Activated T-helper 2 cell treated with anti-CD3 and anti-CD28 coated beads, Interferon-gamma antibody, Interleukin-2, Interleukin-4, amounts not matched to agents 10 μg/mL and 5 μg/mL and 100 μg/mL, durations not matched to agents 14 hours and 24 hours and 36 hours (primary cell): ENCODE data around the gene RAC2. TPM values are rescaled to one million over a fixed set of nuclear protein-coding genes. Genes with fewer than 3 reads are reported as not detected.

ENCODE experiments used
- DNase-seq: peaks from one replicate; pipeline ENCODE4 v3.0.0; 2021; ENCODE audit warnings: low spot score
- H3K27ac Mint-ChIP-seq: one replicate; pipeline ENCODE4 v1.8.0; 2021; ENCODE audit warnings: mixed read lengths
- H3K27me3 Mint-ChIP-seq: one replicate; pipeline ENCODE4 v1.8.0; 2021; ENCODE audit warnings: low read depth, mixed read lengths
- H3K36me3 Mint-ChIP-seq: one replicate; pipeline ENCODE4 v1.8.0; 2021; ENCODE audit warnings: low read depth, mixed read lengths
- H3K4me1 Mint-ChIP-seq: one replicate; pipeline ENCODE4 v1.8.0; 2021; ENCODE audit warnings: low read depth, mixed read lengths
- H3K4me3 Mint-ChIP-seq: one replicate; pipeline ENCODE4 v1.8.0; 2021; ENCODE audit warnings: low read depth, mild to moderate bottlenecking, moderate library complexity, mixed read lengths
- H3K9me3 Mint-ChIP-seq: one replicate; pipeline ENCODE4 v1.8.0; 2021; ENCODE audit warnings: mixed read lengths
- intact Hi-C: fragments of 100-400 bp; cut with micrococcal nuclease; formaldehyde crosslinking; loops from one replicate; pipeline ENCODE4 v1.15.1; 2023
- total RNA-seq: library from RNA; stranded (reverse); gene quantifications from 2 replicates; pipeline ENCODE4 v1.2.3, GENCODE V29; 2022

Gene RAC2
- total RNA-seq, 1 donor from 2014 or later = 499 TPM

DNA sequence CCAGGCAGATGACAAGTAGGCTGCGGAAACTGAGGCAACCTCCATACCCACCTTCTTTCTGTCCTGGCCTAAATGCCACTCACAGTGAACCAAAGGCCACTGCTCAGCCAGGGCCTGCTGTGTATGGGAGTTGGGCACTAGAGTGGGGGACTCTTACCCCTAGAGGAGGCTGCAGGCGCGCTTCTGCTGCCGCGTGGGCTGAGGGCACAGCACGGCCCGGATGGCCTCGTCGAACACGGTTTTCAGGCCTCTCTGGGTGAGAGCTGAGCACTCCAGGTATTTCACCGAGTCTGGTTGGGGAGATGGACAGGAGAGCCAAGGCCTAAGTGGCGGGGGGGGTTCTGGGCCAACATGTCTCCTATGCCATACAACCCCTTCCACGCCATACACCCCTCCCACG is 17.6 kb downstream of the RAC2 start:
- intact Hi-C loops = no loop called here
- Mint-ChIP-seq H3K9me3 (peaks cover 7% of the 10 kb centered on the region), H3K4me1 (peaks cover 83% of the 10 kb centered on the region), H3K27me3 (no peaks in the 10 kb centered on the region), H3K27ac (peak overlapping the region; percentile 78), H3K4me3 (no peak overlapping the region), H3K36me3 (peaks cover 89% of the 10 kb centered on the region)
- no peak for DNase-seq

DNA sequence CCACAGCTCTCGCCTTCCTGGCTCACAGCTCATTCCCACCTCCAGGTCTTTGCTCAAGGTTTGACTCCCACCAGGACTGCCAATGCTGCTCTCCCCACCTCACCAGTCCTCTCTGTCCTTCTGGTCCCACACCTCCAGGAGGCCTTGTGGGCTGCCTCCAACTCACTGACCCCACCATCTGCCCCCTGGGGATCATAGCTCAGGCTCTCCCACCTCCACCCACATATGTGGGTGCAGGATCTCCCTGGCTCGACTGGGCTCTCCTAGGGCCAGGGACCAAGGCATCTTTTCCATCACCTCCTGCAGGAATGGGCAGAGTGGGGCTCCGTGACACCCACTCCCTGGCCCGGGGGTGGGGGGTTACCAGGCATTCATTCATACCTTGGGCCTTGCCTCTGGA is 18.0 kb downstream of the RAC2 start:
- Mint-ChIP-seq H3K4me1 (peaks cover 83% of the 10 kb centered on the region), H3K27ac (peak overlapping the region; percentile 78), H3K9me3 (peaks cover 11% of the 10 kb centered on the region), H3K36me3 (peaks cover 89% of the 10 kb centered on the region), H3K4me3 (no peak overlapping the region), H3K27me3 (no peaks in the 10 kb centered on the region)
- intact Hi-C loops = no loop called here
- DNase-seq = no peak

DNA sequence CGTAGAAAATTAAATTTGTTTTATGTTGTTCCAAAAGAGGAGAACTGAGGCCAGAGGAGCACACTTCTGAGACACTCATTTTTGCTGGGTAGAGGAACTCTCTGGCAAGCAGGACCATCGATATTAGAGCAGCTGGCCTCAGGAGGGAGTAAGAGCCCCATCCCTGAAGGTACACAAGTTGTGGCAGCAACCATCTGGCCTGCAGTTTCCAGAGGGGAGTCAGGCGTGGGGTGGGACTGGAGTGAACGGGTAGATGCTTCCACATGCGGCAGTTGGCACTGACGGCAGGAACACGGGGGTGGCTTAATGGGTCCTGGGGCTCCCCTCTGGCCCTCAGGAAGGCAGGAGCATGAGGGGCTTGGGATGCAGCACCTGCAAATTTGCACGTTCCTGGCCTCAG is 18.6 kb downstream of the RAC2 start:
- Mint-ChIP-seq H3K27me3 (no peaks in the 10 kb centered on the region), H3K4me3 (no peak overlapping the region), H3K36me3 (peaks cover 89% of the 10 kb centered on the region), H3K9me3 (peaks cover 16% of the 10 kb centered on the region), H3K27ac (peak overlapping the region; percentile 74), H3K4me1 (peaks cover 83% of the 10 kb centered on the region)
- no peak for DNase-seq
- intact Hi-C loops = no loop called here

DNA sequence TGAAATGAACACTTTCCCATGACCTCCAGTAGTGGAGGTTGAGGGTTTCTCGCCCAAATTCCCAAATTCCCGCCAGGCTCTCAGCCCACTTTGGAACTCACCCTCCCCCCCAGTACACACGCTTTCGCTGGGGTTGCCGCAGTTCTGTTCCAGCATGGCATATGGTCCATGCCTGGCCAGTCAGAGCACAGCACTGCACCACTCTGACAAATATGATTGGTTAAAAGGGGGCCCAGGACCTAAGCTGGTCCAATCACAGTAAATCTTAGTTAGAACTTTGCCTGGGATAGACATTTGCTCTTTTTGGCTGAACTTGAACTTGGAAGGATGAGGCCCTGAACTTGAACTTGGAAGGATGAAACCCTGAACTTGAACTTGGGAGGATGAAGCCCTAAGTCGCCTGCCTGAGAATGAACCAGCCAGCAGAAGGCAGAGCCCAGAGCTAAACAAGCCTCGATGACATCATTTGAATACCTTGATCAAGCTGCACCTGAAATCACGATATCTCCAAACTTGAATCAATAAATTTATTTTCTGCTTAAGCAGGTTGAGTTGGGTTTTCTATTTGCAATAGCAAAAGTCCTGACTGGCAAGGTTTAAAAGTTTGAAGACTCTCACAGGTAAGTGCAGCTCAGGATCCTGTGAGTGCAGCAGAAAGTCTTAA is 19.2 kb downstream of the RAC2 start:
- intact Hi-C loops = loop anchor here (1.0 kb wide), 1 partner anchor 26 kb away; no protein-coding TSS in a partner anchor
- Mint-ChIP-seq H3K4me1 (peaks cover 85% of the 10 kb centered on the region), H3K4me3 (no peak overlapping the region), H3K9me3 (peaks cover 16% of the 10 kb centered on the region), H3K27ac (peak overlapping the region; percentile 74), H3K27me3 (no peaks in the 10 kb centered on the region), H3K36me3 (peaks cover 87% of the 10 kb centered on the region)
- no peak for DNase-seq

DNA sequence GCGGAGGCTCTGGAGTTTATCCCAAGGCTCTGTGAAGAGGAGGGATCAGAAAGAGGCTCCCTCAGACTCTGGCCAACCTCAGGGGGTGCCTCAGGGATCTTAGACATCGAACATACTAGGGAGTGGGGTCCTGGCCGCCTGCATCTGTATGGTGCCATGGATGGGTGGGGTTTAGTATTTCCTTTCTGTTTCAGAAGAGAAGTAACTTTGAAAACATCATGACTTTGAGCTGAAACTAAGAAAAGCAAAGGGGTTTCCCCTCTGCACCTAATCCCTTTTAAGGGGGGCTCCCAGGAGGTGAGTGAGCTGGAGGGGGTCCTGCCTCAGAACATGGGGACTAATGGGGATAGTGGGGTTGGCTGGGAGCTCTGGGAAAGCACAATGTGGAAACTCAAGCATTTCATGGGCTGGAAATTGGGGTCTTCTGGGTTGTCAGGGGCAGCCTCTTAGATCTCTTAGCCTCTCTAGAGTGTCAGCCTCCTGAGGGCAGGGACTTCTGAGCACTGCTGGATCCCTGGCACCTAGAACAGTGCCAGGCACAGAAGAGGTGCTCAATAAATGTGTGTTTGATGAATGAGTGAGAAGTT is 20.0 kb downstream of the RAC2 start:
- Mint-ChIP-seq H3K27me3 (no peaks in the 10 kb centered on the region), H3K27ac (peak overlapping the region; percentile 85), H3K4me3 (peak overlapping the region; percentile 43), H3K36me3 (peaks cover 82% of the 10 kb centered on the region), H3K9me3 (peaks cover 16% of the 10 kb centered on the region), H3K4me1 (peaks cover 85% of the 10 kb centered on the region)
- intact Hi-C loops = loop anchor here (1.0 kb wide), 1 partner anchor 25 kb away; no protein-coding TSS in a partner anchor
- no peak for DNase-seq

DNA sequence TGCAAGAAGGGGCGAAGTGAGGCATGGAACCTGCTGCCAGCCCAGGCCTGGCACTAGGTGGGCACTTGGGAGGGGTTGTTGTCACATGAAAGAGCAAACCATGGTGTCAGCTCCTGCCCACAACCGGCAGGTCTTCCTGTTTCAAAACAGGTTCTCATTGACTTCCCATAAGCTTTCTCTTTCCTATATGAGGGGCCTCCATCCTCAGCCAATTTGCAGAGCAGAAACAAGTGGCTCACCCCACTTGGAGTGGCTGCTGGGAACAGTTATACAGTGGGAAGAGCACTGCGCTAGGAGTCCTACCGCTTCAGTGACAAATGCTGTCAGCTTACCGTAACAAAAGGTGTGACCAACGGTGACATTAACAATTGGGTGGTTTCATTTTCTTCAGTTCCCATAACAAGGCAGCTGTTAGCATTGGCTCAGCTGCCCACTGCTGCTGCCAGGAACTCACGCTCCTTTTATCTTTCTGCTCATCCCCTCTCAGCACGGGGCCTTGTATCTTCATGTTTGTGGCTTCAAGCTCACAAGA is 21.6 kb downstream of the RAC2 start:
- Mint-ChIP-seq H3K27me3 (no peaks in the 10 kb centered on the region), H3K9me3 (peaks cover 16% of the 10 kb centered on the region), H3K4me3 (no peak overlapping the region), H3K4me1 (peaks cover 83% of the 10 kb centered on the region), H3K27ac (peak overlapping the region; percentile 85), H3K36me3 (peaks cover 70% of the 10 kb centered on the region)
- intact Hi-C loops = loop anchor here (1.0 kb wide), 1 partner anchor 8 kb away; no protein-coding TSS in a partner anchor
- DNase-seq = no peak

DNA sequence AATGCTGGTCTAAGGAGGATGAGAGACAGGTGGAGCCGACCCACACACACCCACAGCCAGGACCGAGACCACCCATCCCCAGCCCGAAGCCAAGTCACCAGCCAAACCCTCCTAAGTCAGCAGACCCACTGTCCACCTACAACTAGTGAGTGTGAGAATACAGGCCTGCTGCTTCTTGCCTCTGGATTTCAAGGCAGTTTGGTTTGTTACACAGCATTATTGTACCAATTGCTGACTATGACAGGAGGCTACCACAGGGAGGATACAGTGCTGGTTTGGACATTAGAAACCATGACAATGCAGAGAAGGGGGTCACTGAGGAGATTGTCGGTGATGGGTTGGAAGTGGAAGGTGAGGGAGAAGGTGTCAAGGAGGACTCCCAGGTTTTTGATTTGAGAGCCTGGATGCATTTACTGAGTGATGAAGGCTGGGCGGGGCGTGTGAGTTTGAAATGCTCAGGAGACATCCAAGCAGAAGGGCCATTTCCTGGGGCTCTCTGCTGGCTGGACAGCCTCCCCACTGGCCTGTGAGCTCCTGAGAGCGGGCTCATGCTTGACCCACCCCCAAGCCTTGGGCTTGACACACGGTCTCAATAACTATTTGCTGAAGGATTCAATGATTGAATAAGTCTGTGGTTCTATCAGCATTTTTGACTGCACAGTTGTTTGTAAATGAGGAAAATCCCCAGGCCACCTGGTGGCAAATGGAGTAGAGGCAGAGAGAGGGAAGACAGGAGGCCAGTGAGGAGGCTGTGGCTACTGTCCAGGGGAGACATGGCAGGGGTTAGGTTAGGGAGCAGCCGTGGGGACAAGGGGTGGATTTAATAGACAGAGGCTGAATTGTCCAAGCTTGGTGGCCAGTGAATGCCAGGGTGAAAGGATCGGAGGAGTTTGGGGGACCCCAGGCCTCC is 22.4 kb downstream of the RAC2 start:
- H3K27me3 Mint-ChIP-seq = no peaks in the 10 kb centered on the region
- no peak for DNase-seq
- H3K36me3 Mint-ChIP-seq = peaks cover 69% of the 10 kb centered on the region
- peak overlapping the region; percentile 85 for H3K27ac Mint-ChIP-seq
- H3K4me3 Mint-ChIP-seq = no peak overlapping the region
- peaks cover 16% of the 10 kb centered on the region for H3K9me3 Mint-ChIP-seq
- peaks cover 83% of the 10 kb centered on the region for H3K4me1 Mint-ChIP-seq
- intact Hi-C loops = loop anchor here (1.0 kb wide), 1 partner anchor 9 kb away; no protein-coding TSS in a partner anchor

DNA sequence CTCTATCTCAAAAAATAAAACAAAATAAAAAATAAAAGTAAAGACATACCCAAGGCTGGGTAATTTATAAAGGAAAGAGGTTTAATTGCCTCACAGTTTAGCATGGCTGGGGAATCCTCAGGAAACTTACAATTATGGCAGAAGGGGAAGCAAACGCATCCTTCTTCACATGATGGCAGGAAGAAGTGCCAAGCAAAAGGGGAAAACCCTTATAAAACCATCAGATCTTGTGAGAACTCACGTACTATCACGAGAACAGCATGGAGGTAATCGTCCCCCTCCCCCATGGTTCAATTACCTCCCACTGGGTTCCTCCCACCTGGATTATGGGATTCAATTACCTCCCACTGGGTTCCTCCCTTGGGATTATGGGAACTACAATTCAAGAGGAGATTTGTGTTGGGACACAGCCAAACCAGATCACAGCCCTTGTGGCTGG is 23.5 kb downstream of the RAC2 start:
- peaks cover 78% of the 10 kb centered on the region for H3K4me1 Mint-ChIP-seq
- no peaks in the 10 kb centered on the region for H3K27me3 Mint-ChIP-seq
- peaks cover 58% of the 10 kb centered on the region for H3K36me3 Mint-ChIP-seq
- H3K9me3 Mint-ChIP-seq = peaks cover 16% of the 10 kb centered on the region
- intact Hi-C loops = no loop called here
- H3K27ac Mint-ChIP-seq = peak overlapping the region; percentile 85
- DNase-seq = no peak
- peak overlapping the region; percentile 69 for H3K4me3 Mint-ChIP-seq

DNA sequence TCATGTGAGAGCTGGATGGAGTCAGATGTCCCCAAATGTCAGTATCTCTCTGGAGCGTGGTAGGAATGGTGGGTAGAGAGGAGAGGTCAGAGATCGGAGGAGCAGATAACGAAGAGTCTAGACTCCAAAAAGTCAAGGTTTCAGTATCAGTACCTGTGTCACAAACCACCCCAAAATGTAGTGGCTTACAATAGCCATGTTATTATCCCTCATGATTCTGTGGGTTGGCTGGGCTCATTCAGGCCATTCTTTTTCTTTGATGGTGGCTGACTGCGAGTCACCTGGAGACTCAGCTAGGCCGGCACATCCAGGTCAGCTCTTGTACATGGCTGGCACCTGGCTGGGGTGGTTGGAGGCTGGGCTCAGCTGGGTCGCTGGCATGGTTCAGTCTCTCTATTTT is 24.5 kb downstream of the RAC2 start:
- peak overlapping the region; percentile 66 for H3K4me3 Mint-ChIP-seq
- no peak for DNase-seq
- intact Hi-C loops = loop anchor here (2.0 kb wide), 1 partner anchor 21 kb away; no protein-coding TSS in a partner anchor
- peaks cover 70% of the 10 kb centered on the region for H3K4me1 Mint-ChIP-seq
- no peaks in the 10 kb centered on the region for H3K27me3 Mint-ChIP-seq
- H3K27ac Mint-ChIP-seq = peak overlapping the region; percentile 80
- peaks cover 16% of the 10 kb centered on the region for H3K9me3 Mint-ChIP-seq
- H3K36me3 Mint-ChIP-seq = peaks cover 48% of the 10 kb centered on the region

DNA sequence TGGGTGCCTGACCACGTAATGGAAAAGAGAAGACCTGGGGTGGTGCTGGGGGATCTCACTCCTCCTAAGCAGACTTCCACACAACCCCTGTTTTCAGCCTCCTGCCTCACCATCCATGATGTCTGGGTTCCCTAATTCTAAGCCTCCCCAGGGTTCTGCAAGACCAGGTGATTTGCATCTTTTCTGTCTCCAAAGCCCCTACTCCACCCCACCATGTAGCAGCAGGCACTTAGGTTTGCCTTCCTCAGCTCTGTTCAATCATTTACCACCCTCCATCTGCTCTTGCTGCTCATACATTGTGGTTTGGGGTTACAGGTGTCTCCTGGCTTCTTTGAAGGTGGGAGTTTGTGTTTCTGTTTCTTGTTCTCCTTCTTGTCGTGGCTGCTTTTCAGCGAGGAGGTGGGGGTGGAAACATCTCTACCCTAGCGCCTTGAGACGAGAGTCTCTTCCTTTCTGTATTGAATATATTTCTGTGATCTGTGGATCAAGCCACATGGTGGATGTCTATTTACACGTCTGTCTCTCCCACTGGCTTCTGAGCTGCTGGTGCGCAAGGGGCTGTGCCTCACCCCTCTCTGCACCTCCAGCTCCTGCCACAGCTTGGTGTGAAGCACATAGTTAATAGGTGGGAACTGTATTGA is 25.2 kb downstream of the RAC2 start:
- H3K9me3 Mint-ChIP-seq = peaks cover 16% of the 10 kb centered on the region
- H3K27me3 Mint-ChIP-seq = no peaks in the 10 kb centered on the region
- H3K27ac Mint-ChIP-seq = peak overlapping the region; percentile 80
- intact Hi-C loops = loop anchor here (2.0 kb wide), 1 partner anchor 20 kb away; no protein-coding TSS in a partner anchor
- peaks cover 42% of the 10 kb centered on the region for H3K36me3 Mint-ChIP-seq
- peaks cover 65% of the 10 kb centered on the region for H3K4me1 Mint-ChIP-seq
- peak; percentile 70 for DNase-seq
- peak overlapping the region; percentile 66 for H3K4me3 Mint-ChIP-seq

DNA sequence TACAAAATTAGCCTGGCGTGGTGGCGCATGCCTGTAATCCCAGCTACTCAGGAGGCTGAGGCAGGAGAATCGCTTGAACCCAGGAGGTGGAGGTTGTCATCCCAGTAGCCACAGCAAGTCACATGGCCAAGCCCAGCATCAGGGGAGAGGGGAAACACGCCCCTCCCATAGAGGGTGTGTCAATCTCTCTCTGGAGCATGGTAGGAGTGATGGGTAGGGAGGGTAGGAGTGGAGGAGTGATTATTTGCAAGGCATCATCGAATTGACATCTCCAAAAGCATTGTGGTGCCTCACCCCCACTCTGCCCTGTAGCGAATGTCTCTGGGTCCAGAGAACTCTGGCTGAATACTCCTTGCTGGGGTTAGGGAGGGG is 25.7 kb downstream of the RAC2 start:
- Mint-ChIP-seq H3K9me3 (peaks cover 16% of the 10 kb centered on the region), H3K27me3 (no peaks in the 10 kb centered on the region), H3K4me3 (peak overlapping the region; percentile 66), H3K36me3 (peaks cover 36% of the 10 kb centered on the region), H3K27ac (no peak overlapping the region), H3K4me1 (peaks cover 60% of the 10 kb centered on the region)
- intact Hi-C loops = loop anchor here (2.0 kb wide), 1 partner anchor 20 kb away; no protein-coding TSS in a partner anchor
- DNase-seq = no peak

DNA sequence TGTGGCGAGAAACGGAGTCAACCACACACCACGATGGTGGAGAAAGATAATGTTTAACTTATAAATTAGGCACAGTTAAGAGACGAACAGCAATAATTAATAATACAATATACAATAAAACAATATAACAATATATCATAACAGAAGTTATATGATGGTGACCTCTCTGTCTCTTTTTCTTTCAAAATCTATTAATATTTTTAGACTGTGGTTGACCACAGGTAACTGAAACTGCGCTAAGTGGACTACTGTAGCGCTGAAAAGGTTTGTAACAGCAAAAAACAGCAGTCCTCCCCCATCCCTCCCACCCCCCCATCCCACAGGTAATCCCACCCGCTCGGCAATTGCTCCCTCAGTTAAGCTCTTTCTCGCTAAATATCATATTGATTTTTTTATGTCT is 28.2 kb downstream of the RAC2 start:
- DNase-seq = no peak
- peaks cover 3% of the 10 kb centered on the region for H3K9me3 Mint-ChIP-seq
- no peaks in the 10 kb centered on the region for H3K27me3 Mint-ChIP-seq
- peaks cover 40% of the 10 kb centered on the region for H3K4me1 Mint-ChIP-seq
- H3K27ac Mint-ChIP-seq = no peak overlapping the region
- intact Hi-C loops = no loop called here
- H3K4me3 Mint-ChIP-seq = no peak overlapping the region
- H3K36me3 Mint-ChIP-seq = peaks cover 12% of the 10 kb centered on the region
